GM10248 (cell line): ENCODE data around the gene TIMM21.

Experiments used
- CTCF ChIA-PET: fragments of 300-600 bp; sonication (Branson Sonifier 250); formaldehyde crosslinking; extraction: SDS; loops from one replicate; lab custom pipeline; 2021; ENCODE audit warnings: antibody characterized with exemption; lab: Yijun Ruan, JAX
- POLR2A ChIA-PET: fragments of 350-650 bp; sonication (Branson Sonifier 250); formaldehyde crosslinking; extraction: SDS; loops from one replicate; lab custom pipeline; 2020; ENCODE audit warnings: antibody characterized with exemption; lab: Yijun Ruan, JAX
- DNase-seq: peaks from one replicate; pipeline ENCODE4 v3.0.0; 2012; ENCODE audit errors: extremely low spot score
- TF ChIP-seq, protein P1 (sequence below): IDR thresholded peaks from 2 replicates; pipeline ENCODE4 v1.5.1; 2012; ENCODE audit warnings: mild to moderate bottlenecking, low read depth; ENCODE audit errors: extremely low read depth, missing control alignments, control extremely low read depth

Gene TIMM21

DNA sequence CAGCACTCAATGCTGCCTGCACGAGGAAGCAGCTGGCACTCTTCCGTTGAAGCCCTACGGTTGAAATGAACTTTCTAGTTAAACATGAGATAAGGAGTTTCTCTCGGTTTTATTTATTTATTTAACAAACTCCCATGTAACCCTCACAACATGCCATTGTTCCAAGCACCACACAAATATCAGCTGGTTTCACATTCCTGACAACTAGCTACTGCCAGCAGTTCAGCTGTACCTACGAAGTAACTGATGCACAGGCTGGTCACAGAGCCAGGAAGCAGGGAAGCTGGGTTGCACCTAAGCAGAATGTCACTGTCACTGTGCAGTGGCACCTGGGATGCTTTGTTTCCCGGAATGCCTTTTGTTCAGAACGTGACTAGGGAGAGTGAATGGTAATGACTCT, 18.1 kb downstream of the TIMM21 start:
- CTCF ChIA-PET, result interaction anchor here (1.9 to 2.2 kb wide), 3 partner anchors 13 to 176 kb away, joined by 5 to 7 read pairs (median 6); no protein-coding TSS in a partner anchor
- TF ChIP-seq, protein P1, sequence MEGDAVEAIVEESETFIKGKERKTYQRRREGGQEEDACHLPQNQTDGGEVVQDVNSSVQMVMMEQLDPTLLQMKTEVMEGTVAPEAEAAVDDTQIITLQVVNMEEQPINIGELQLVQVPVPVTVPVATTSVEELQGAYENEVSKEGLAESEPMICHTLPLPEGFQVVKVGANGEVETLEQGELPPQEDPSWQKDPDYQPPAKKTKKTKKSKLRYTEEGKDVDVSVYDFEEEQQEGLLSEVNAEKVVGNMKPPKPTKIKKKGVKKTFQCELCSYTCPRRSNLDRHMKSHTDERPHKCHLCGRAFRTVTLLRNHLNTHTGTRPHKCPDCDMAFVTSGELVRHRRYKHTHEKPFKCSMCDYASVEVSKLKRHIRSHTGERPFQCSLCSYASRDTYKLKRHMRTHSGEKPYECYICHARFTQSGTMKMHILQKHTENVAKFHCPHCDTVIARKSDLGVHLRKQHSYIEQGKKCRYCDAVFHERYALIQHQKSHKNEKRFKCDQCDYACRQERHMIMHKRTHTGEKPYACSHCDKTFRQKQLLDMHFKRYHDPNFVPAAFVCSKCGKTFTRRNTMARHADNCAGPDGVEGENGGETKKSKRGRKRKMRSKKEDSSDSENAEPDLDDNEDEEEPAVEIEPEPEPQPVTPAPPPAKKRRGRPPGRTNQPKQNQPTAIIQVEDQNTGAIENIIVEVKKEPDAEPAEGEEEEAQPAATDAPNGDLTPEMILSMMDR, result no peak
- DNase-seq, result no peak
- POLR2A ChIA-PET, result interaction anchor here (0.6 kb wide), 1 partner anchor 28 kb away, joined by 4 read pairs; no protein-coding TSS in a partner anchor

DNA sequence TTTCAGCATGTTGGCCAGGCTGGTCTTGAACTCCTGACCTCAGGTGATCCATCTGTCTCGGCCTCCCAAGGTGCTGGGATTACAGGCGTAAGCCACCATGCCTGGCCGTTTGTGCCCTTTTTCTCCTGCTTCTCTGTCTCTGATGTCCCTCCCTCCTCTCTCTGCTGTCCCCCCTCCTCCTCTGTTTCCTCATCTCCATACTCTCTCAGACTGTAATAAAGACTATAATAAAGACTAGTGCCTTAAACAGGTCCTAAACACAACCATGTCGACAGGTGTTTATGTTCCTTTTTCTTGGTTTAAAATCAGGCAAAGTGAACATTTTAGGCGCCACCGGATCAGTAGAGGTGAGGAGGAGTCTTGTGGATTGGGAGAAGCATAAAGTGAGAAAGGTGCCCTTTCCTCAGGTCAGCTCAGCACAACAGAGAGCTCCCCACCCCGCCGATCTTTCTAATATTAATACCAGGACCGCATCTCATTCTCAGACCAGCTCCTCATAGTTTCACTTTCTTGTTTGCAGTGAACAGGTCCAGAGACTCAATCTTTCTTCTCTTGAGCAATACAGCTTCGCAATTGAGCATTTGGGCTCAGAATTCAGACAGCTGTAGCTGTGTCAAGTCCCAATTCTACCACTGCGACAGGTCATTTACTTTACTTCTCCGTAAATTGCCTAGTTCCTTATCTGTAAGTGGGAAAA, 23.7 kb downstream of the TIMM21 start:
- POLR2A ChIA-PET, result no interaction called here
- TF ChIP-seq, protein P1, result no peak
- peak; percentile 44 for DNase-seq
- CTCF ChIA-PET, result no interaction called here

DNA sequence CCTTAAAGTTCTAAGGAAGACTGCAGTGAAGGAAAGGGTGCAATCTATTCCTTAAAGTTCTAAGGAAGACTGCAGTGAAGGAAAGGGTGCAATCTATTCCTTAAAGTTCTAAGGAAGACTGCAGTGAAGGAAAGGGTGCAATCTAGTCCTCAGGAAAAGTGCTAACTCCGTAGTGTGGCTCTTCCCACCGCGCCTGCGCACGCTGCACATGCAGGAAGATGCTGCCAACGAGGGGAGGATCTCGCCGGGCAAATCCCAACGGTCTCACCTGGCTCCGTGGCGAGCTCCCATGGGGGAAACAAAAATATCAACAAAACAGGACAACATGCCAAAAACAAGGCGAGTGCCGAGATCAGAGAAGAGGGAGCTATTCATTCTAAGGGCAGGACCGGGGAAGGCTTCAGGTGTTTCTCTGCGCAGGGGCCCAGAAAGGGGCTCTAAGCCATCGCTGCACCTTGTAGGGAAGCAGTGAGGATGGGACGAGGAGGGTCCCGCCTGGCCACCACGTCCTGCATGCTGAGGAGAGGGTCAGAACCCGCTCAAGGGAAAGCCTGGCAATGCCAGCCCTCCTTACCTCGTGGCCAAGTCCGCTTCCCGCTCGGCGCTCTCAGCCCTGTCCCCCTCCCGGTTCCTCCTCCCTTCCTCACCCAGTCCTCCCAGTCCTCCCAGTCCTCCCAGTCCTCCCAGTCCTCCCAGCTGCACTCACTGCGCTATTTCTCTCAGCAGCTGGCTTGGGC, 24.5 kb downstream of the TIMM21 start:
- TF ChIP-seq, protein P1, result no peak
- POLR2A ChIA-PET, result no interaction called here
- DNase-seq, result no peak
- CTCF ChIA-PET, result no interaction called here

DNA sequence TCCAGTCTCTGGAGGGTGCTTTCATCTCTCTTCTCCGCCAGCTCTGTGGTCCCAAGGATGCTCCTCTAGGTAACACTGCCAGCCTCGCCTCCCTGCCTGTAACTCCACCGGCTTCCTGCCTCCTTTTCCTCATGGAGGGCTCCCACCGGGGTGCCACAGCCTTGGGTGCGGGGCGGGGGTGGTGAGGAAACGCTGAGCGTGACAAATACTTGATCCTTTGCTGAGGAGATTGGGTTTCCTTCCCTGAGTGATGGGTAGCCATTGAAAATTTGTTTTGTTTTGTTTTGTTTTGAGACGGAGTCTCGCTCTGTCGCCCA, 25.1 kb downstream of the TIMM21 start:
- POLR2A ChIA-PET, result no interaction called here
- CTCF ChIA-PET, result no interaction called here
- DNase-seq, result no peak
- TF ChIP-seq, protein P1, result no peak

DNA sequence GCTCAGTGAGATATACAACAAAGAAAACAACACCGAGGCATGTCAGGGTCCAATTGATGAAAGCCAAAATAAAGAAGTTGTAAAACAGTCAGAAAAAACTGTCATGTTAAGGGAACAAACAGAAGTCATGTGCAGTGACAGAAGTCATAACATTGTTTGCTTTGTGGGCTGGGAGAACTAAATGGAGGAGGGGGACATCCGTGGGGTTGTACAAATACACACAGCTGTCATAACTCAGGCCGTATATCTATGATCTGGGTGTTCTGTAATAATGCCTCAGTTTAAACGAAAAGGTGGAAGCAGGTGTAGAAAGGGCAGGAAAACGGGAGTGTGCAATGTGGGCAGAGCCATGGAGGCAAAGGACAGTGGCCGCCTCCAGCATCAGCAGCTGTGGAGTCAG, 27.3 kb downstream of the TIMM21 start:
- no peak for DNase-seq
- POLR2A ChIA-PET, result no interaction called here
- TF ChIP-seq, protein P1, result no peak
- CTCF ChIA-PET, result no interaction called here

DNA sequence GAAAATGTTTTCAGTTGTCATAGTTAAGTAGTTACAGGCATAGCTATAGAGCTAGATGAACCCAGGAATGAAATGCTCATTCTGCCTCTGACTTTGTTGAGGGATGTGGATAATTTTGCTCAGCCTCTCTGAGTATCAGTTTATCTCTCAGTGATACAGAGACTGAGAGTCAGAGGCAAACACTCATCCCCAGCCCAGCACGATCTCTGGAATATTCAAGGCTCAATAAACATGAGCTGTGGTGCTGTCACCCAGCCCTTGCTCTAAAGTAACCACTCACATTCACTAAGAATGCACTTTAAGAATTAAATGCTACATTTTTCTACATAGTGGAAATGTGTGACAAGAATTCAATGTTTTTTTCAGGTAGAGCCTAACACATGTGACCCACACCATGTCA, 30.6 kb downstream of the TIMM21 start:
- no peak for DNase-seq
- POLR2A ChIA-PET, result no interaction called here
- TF ChIP-seq, protein P1, result no peak
- CTCF ChIA-PET, result interaction anchor here (0.6 to 1.0 kb wide), 3 partner anchors 19 to 836 kb away, joined by 3 to 4 read pairs (median 3); no protein-coding TSS in a partner anchor
